ENCODE measurements around the gene NCKAP5.

DNA sequence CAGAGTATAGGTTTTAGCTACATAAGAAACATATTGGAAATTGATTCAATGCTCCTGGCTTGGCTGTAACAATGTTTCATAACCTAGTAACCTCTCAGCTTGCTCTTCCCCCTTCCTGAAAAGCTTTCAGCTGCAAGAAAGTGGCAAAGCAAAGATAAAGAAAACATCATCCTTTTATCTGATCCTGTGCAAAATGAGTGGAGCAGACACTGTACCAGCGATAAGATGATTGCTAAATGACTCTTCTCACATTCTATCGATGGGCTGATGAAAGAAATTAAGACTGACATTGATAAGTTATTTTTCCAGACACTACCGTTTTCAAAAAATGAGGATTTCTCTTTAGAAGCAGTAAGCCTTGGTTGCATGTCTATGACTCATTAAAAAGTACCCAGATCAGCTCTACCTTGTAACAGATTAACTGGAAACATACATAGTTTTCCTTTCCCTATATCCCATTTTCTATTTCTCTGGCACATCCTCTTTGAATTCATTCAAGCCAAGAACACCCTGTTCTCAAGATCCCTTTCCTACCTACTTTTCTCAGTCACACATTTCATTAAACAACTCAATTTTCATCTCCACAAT lies 811.2 kb downstream of the NCKAP5 start:
- TF ChIP-seq, protein P1, sequence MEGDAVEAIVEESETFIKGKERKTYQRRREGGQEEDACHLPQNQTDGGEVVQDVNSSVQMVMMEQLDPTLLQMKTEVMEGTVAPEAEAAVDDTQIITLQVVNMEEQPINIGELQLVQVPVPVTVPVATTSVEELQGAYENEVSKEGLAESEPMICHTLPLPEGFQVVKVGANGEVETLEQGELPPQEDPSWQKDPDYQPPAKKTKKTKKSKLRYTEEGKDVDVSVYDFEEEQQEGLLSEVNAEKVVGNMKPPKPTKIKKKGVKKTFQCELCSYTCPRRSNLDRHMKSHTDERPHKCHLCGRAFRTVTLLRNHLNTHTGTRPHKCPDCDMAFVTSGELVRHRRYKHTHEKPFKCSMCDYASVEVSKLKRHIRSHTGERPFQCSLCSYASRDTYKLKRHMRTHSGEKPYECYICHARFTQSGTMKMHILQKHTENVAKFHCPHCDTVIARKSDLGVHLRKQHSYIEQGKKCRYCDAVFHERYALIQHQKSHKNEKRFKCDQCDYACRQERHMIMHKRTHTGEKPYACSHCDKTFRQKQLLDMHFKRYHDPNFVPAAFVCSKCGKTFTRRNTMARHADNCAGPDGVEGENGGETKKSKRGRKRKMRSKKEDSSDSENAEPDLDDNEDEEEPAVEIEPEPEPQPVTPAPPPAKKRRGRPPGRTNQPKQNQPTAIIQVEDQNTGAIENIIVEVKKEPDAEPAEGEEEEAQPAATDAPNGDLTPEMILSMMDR (IDR thresholded peaks at IDR 0.05) = no peak
- no peak for TF ChIP-seq POLR2AphosphoS5 (IDR thresholded peaks at IDR 0.05)

Data from prostate gland (tissue), 2 donors.